B cell (primary cell): Measurements from ENCODE around the gene ZP1. TPM values are rescaled to one million over a fixed set of nuclear protein-coding genes. Genes with fewer than 3 reads are reported as not detected.

ENCODE experiments used
- ATAC-seq: fragments of 200-7000 bp; cut with Tn5 transposase; one replicate; pipeline ENCODE4 v1.10.0; 2021; ENCODE audit warnings: low read depth, mild to moderate bottlenecking, moderate number of reproducible peaks, moderate library complexity
- CTCF ChIA-PET: fragments of 350-600 bp; sonication (Branson Sonifier 250); formaldehyde crosslinking; loops from one replicate; lab custom pipeline; 2021; ENCODE audit warnings: antibody characterized with exemption, inconsistent platforms; lab: Charles Lee
- POLR2A ChIA-PET: fragments of 350-600 bp; sonication (Branson Sonifier 250); formaldehyde crosslinking; loops from one replicate; lab custom pipeline; 2021; ENCODE audit warnings: antibody characterized with exemption; lab: Charles Lee
- DNase-seq: peaks from one replicate; pipeline ENCODE4 v3.0.0; 2013
- H2AFZ ChIP-seq: 2 replicates; pipeline ENCODE4 v1.6.1; 2012; ENCODE audit warnings: mild to moderate bottlenecking, low read depth, low read length; ENCODE audit not compliant: insufficient read depth, poor library complexity, severe bottlenecking
- H3K27ac ChIP-seq, 2 donors: 1 replicate in 1 of 2; 2 replicates in 1 of 2; pipeline ENCODE4 v1.5.1; 2012 to 2013; ENCODE audit warnings: low read length in 2 of 2, mild to moderate bottlenecking in 2 of 2, moderate library complexity in 1 of 2
- H3K27me3 ChIP-seq, 4 experiments: fragments of 200-600 bp in 1 of 4; sonication (generic) in 1 of 4; replicated peaks in 1 of 4; 1 replicate in 2 of 4; 2 replicates in 2 of 4; pipeline versions ENCODE4 v1.6.1 to v1.7.0; 2013 to 2016; ENCODE audit warnings: low read length in 3 of 4, mild to moderate bottlenecking in 2 of 4, mixed read lengths in 1 of 4, moderate library complexity in 1 of 4; ENCODE audit not compliant: insufficient read depth in 4 of 4, control insufficient read depth in 3 of 4; ENCODE audit errors: control extremely low read depth in 1 of 4
- H3K36me3 ChIP-seq, 2 experiments: replicated peaks in 1 of 2; 1 replicate in 1 of 2; 2 replicates in 1 of 2; pipeline versions ENCODE4 v1.6.1 to v1.7.1; 2013; ENCODE audit warnings: low read length in 1 of 2; ENCODE audit not compliant: insufficient read depth in 2 of 2, control insufficient read depth in 1 of 2; ENCODE audit errors: control extremely low read depth in 1 of 2, extremely low read depth in 1 of 2
- H3K4me1 ChIP-seq, 2 donors: fragments of 200-600 bp in 1 of 2; sonication (generic) in 1 of 2; 1 replicate in 1 of 2; 2 replicates in 1 of 2; pipeline versions ENCODE4 v1.5.1 to v1.6.1; 2013 to 2017; ENCODE audit warnings: low read length in 2 of 2; ENCODE audit not compliant: control insufficient read depth in 2 of 2, insufficient read depth in 2 of 2
- H3K4me2 ChIP-seq: replicated peaks from 2 replicates; pipeline ENCODE3; 2012; ENCODE audit warnings: mild to moderate bottlenecking, low read depth, low read length; ENCODE audit not compliant: poor library complexity, severe bottlenecking
- H3K4me3 ChIP-seq, 5 experiments: fragments of 200-600 bp in 1 of 5; sonication (generic) in 1 of 5; 1 replicate in 3 of 5; 2 replicates in 2 of 5; pipeline versions ENCODE4 v1.5.1 to v1.7.0; 2011 to 2016; ENCODE audit warnings: low read length in 4 of 5, mild to moderate bottlenecking in 4 of 5, low read depth in 2 of 5, control low read depth in 1 of 5, moderate library complexity in 1 of 5; ENCODE audit not compliant: insufficient read depth in 1 of 5; ENCODE audit errors: control extremely low read depth in 1 of 5, extremely low read depth in 1 of 5
- H3K79me2 ChIP-seq: fragments of 200-600 bp; sonication (generic); one replicate; pipeline ENCODE4 v1.6.0; 2016; ENCODE audit warnings: low read length; ENCODE audit not compliant: control insufficient read depth, insufficient read depth
- H3K9ac ChIP-seq: fragments of 200-600 bp; sonication (generic); 2 replicates; pipeline ENCODE4 v1.6.1; 2017; ENCODE audit warnings: mild to moderate bottlenecking, low read length, moderate library complexity
- H3K9me3 ChIP-seq, 3 donors: one replicate each; pipeline versions ENCODE4 v1.6.1 to v1.7.1; 2013; ENCODE audit warnings: low read length in 2 of 3; ENCODE audit not compliant: control insufficient read depth in 2 of 3, insufficient read depth in 1 of 3; ENCODE audit errors: control extremely low read depth in 1 of 3
- H4K20me1 ChIP-seq: 2 replicates; pipeline ENCODE4 v1.6.0; 2012; ENCODE audit warnings: mild to moderate bottlenecking, low read length; ENCODE audit not compliant: insufficient read depth, control insufficient read depth, poor library complexity, severe bottlenecking
- H3K27ac Mint-ChIP-seq: one replicate; pipeline ENCODE4 v1.8.0; 2021; ENCODE audit warnings: mixed read lengths
- H3K27me3 Mint-ChIP-seq: one replicate; pipeline ENCODE4 v1.8.0; 2021; ENCODE audit warnings: mixed read lengths
- H3K4me1 Mint-ChIP-seq: one replicate; pipeline ENCODE4 v1.8.0; 2021; ENCODE audit warnings: mixed read lengths
- H3K4me3 Mint-ChIP-seq: one replicate; pipeline ENCODE4 v1.8.0; 2021; ENCODE audit warnings: mixed read lengths
- H3K9me3 Mint-ChIP-seq: one replicate; pipeline ENCODE4 v1.8.0; 2022; ENCODE audit warnings: mixed read lengths; ENCODE audit not compliant: insufficient read depth
- EZH2 ChIP-seq: IDR thresholded peaks from 2 replicates; pipeline ENCODE4 v1.6.1; 2012; ENCODE audit warnings: borderline replicate concordance, low read depth, mild to moderate bottlenecking, moderate library complexity, low read length; ENCODE audit not compliant: insufficient read depth, poor library complexity, severe bottlenecking
- WGBS: methylation state at CpG from one replicate; pipeline ENCODE4 v1.1.5; 2013; ENCODE audit warnings: missing lambda C conversion rate; ENCODE audit not compliant: insufficient coverage; 5-methylcytosine and 5-hydroxymethylcytosine counted together
- intact Hi-C: fragments of 100-400 bp; cut with micrococcal nuclease; formaldehyde crosslinking; loops from one replicate; pipeline ENCODE4 v1.10.0; 2022
- polyA plus RNA-seq: library from polyadenylated mRNA; depleted of rRNA; stranded (reverse); fragments of >200 nt; gene quantifications from 2 replicates; pipeline ENCODE4 v1.2.3, GENCODE V29; 2012
- total RNA-seq, 2 donors: library from RNA; stranded (reverse); fragments of 120-200 nt in 1 of 2; gene quantifications; 1 replicate in 1 of 2; 2 replicates in 1 of 2; pipeline versions ENCODE4 v1.2.3 to v1.2.4, GENCODE V29; 2013 to 2022
- TF ChIP-seq, protein P1 (sequence below): fragments of 200-600 bp; IDR thresholded peaks from one replicate; pipeline ENCODE4 v1.8.0; 2022; ENCODE audit warnings: antibody characterized with exemption, mild to moderate bottlenecking

Gene ZP1
- total and polyA plus RNA-seq, 2 donors (not counting 1 experiment from before 2014, with no cell fraction given), result 0.06 TPM; not detected in 1

DNA sequence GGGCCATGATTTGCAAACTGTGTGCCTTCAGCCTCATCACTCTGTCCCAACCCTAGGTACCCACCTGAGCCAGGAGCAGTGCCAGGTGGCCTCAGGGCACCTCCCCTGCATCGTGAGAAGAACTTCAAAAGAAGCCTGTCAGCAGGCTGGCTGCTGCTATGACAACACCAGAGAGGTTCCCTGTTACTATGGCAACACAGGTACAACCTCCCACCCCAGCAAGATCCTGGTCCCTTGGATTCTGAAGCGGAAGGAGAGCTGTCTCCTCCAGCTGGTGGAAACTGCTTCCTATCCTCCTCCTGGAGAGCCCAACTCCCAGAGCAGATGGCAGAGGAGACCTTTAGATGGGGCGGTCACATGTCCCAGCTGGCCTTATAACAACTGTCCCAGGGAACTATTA lies 2.9 kb downstream of the ZP1 start:
- ChIA-PET POLR2A (no interaction called here), CTCF (interaction anchor here (0.6 kb wide), 1 partner anchor 84 kb away, joined by 3 read pairs; no protein-coding TSS in a partner anchor)
- H3K9ac ChIP-seq, result no peak overlapping the region
- H3K4me3 ChIP-seq, result no peak overlapping the region
- no peaks in the 10 kb centered on the region for H3K36me3 ChIP-seq
- H3K9me3 ChIP-seq, result no peaks in the 10 kb centered on the region
- intact Hi-C loops, result no loop called here
- ATAC-seq (no peak), DNase-seq (no peak)
- H4K20me1 ChIP-seq, result no peaks in the 10 kb centered on the region
- Mint-ChIP-seq H3K27ac (no peak overlapping the region), H3K4me3 (no peak overlapping the region), H3K9me3 (no peaks in the 10 kb centered on the region), H3K27me3 (no peaks in the 10 kb centered on the region), H3K4me1 (no peaks in the 10 kb centered on the region)
- H3K4me2 ChIP-seq, result no peak overlapping the region
- H3K27me3 ChIP-seq, result no peaks in the 10 kb centered on the region
- WGBS, result 88% methylated on average over 2 of the region's 3 CpGs
- H3K4me1 ChIP-seq, result no peaks in the 10 kb centered on the region
- no peak overlapping the region for H3K27ac ChIP-seq
- H2AFZ ChIP-seq, result no peak overlapping the region
- TF ChIP-seq, protein P1, sequence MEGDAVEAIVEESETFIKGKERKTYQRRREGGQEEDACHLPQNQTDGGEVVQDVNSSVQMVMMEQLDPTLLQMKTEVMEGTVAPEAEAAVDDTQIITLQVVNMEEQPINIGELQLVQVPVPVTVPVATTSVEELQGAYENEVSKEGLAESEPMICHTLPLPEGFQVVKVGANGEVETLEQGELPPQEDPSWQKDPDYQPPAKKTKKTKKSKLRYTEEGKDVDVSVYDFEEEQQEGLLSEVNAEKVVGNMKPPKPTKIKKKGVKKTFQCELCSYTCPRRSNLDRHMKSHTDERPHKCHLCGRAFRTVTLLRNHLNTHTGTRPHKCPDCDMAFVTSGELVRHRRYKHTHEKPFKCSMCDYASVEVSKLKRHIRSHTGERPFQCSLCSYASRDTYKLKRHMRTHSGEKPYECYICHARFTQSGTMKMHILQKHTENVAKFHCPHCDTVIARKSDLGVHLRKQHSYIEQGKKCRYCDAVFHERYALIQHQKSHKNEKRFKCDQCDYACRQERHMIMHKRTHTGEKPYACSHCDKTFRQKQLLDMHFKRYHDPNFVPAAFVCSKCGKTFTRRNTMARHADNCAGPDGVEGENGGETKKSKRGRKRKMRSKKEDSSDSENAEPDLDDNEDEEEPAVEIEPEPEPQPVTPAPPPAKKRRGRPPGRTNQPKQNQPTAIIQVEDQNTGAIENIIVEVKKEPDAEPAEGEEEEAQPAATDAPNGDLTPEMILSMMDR, result no peak
- no peak for TF ChIP-seq EZH2
- H3K79me2 ChIP-seq, result no peaks in the 10 kb centered on the region

DNA sequence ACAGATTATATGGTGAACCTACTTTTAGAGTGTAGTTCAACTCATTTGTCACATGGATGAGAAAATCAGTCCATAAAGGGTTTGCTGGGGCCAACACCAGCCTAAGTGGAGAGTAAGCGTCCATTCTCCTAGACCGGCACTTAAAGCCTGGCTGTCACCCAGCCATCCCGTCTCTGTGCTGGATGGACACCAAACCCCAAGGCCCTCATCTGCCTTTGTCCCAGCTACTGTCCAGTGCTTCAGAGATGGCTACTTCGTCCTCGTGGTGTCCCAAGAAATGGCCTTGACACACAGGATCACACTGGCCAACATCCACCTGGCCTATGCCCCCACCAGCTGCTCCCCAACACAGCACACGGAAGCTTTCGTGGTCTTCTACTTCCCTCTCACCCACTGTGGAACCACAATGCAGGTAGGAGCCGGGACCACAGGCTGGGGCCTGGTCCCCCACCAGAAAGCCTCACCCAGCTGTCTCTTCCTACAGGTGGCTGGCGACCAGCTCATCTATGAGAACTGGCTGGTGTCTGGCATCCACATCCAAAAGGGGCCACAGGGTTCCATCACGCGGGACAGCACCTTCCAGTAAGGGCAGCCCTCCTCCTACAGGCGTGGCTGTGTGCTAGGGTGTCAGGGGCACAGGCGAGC lies 3.5 kb downstream of the ZP1 start:
- Histone ChIP-seq H3K4me3 (no peak overlapping the region), H3K79me2 (no peaks in the 10 kb centered on the region), H3K27me3 (no peaks in the 10 kb centered on the region), H3K4me1 (no peaks in the 10 kb centered on the region), H2AFZ (no peak overlapping the region), H3K4me2 (no peak overlapping the region), H3K27ac (no peak overlapping the region), H3K36me3 (no peaks in the 10 kb centered on the region), H4K20me1 (no peaks in the 10 kb centered on the region), H3K9me3 (no peaks in the 10 kb centered on the region), H3K9ac (no peak overlapping the region)
- WGBS, result 58% methylated on average over 13 of the region's 13 CpGs
- CTCF ChIA-PET, result interaction anchor here (0.6 to 1.3 kb wide), 2 partner anchors 40 to 83 kb away, joined by 3 to 4 read pairs; no protein-coding TSS in a partner anchor
- DNase-seq (no peak), ATAC-seq (no peak)
- no peak overlapping the region for H3K27ac Mint-ChIP-seq
- POLR2A ChIA-PET, result no interaction called here
- H3K4me1 Mint-ChIP-seq, result no peaks in the 10 kb centered on the region
- intact Hi-C loops, result no loop called here
- no peaks in the 10 kb centered on the region for H3K27me3 Mint-ChIP-seq
- H3K4me3 Mint-ChIP-seq, result no peak overlapping the region
- TF ChIP-seq, protein P1, result no peak
- TF ChIP-seq EZH2, result no peak
- H3K9me3 Mint-ChIP-seq, result no peaks in the 10 kb centered on the region
